KMS-11 (cell line): ENCODE results near the gene SGSH.

Experiments used
- H2AFZ ChIP-seq: fragments of 200-600 bp; sonication (generic); 2 replicates; pipeline ENCODE4 v1.6.1; 2016; ENCODE audit warnings: antibody characterized with exemption, mixed run types, low read depth
- H3K27ac ChIP-seq: fragments of 200-600 bp; sonication (generic); 2 replicates; pipeline ENCODE4 v1.6.1; 2016; ENCODE audit warnings: mild to moderate bottlenecking, mixed run types
- H3K27me3 ChIP-seq: fragments of 200-600 bp; sonication (generic); 2 replicates; pipeline ENCODE4 v1.6.1; 2017; ENCODE audit warnings: mild to moderate bottlenecking, low read depth, mixed run types, moderate library complexity; ENCODE audit not compliant: insufficient read depth
- H3K36me3 ChIP-seq: fragments of 200-600 bp; sonication (generic); 2 replicates; pipeline ENCODE4 v1.6.1; 2017; ENCODE audit warnings: mild to moderate bottlenecking, mixed run types; ENCODE audit not compliant: insufficient read depth
- H3K4me1 ChIP-seq: fragments of 200-600 bp; sonication (generic); 2 replicates; pipeline ENCODE4 v1.6.1; 2016; ENCODE audit warnings: mild to moderate bottlenecking, low read depth, mixed run types; ENCODE audit not compliant: poor library complexity, severe bottlenecking
- H3K4me2 ChIP-seq: fragments of 200-600 bp; sonication (generic); 2 replicates; pipeline ENCODE4 v1.7.0; 2016; ENCODE audit warnings: mild to moderate bottlenecking, mixed run types
- H3K4me3 ChIP-seq: fragments of 200-600 bp; sonication (generic); IDR thresholded peaks from 2 replicates; pipeline ENCODE4 v1.6.1; 2017; ENCODE audit warnings: low read depth, low read length, mixed read lengths; ENCODE audit not compliant: insufficient read depth
- H3K79me2 ChIP-seq: fragments of 200-600 bp; sonication (generic); 2 replicates; pipeline ENCODE4 v1.6.1; 2016; ENCODE audit warnings: low read depth, mixed run types; ENCODE audit not compliant: insufficient read depth
- H3K9ac ChIP-seq: fragments of 200-600 bp; sonication (generic); 2 replicates; pipeline ENCODE4 v1.6.1; 2016; ENCODE audit warnings: mild to moderate bottlenecking, mixed run types
- H4K20me1 ChIP-seq: fragments of 200-600 bp; sonication (generic); 2 replicates; pipeline ENCODE4 v1.6.1; 2016; ENCODE audit warnings: mild to moderate bottlenecking, mixed run types; ENCODE audit not compliant: insufficient read depth
- TF ChIP-seq, protein P1 (sequence below): fragments of 200-600 bp; sonication (generic); conservative IDR thresholded peaks from 2 replicates; pipeline ENCODE4 v1.6.1; 2017; ENCODE audit warnings: low read depth, mild to moderate bottlenecking, antibody characterized with exemption, low read length, moderate library complexity, mixed read lengths

Gene SGSH

DNA sequence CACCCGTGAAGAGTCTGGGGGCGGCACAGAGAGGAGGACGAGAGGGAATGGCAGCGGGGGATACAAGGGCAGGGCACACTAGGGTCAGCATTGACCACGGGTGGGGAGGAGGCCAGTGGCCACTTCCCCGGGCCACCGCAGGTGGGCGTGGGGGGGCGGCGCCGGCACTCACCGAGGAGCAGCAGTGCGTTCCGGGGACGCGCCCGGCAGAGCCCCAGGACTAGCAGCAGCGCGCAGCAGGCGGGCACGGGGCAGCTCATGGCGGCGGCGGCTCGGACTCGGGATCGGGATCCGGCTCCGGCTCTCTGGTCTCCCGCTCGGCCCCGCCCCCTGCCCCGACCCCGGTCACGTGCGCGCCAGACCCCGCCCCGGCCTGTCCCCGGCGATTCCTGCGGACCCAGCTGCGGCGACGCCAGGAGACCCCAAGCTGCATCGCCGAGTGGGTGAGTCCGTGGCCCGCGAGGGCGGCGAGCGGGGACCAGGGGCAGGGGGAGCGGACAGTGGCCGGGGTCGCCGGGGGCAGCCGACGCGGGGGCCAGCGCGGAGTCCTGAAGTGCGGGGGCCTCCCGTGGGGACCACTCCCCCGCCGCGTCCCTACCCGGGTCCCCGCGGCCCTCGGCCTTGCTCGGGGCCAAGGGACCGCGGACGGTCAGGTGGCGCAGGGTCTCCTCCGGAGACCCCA is at the start of gene SGSH, which contains the start of gene SLC26A11:
TSS of gene SGSH (minus strand) at position 280 of the 682 bp plus-strand sequence. CDS start at position 260, 20 bp downstream.
TSS of gene SLC26A11 (plus strand) at position 374 of the 682 bp plus-strand sequence. CDS start 1,134 bp downstream, outside the sequence.
- Histone ChIP-seq H2AFZ (peak within 1 kb of the TSS; percentile 39), H3K4me3 (no peak within 1 kb of the TSS)

DNA sequence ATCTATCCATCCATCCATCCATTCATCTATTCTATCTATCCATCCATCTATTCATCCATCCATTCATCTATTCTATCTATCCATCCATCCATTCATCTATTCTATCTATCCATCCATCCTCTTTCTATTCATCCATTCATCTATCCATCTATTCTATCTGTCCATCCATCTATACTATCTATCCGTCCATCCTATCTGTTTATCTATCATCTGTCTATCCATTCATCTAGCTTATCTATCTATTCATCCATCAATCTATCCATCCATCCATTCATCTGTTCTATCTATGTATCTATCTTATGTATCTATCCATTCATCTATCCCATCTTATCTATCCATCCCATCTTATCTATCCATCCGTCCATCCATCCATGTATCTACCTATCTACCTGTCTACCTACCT is 49.3 kb upstream of the SGSH start:
- peaks cover 1% of the 10 kb centered on the region for H3K4me1 ChIP-seq
- H3K36me3 ChIP-seq, result no peaks in the 10 kb centered on the region
- no peak overlapping the region for H3K27ac ChIP-seq
- no peak overlapping the region for H3K9ac ChIP-seq
- no peak overlapping the region for H2AFZ ChIP-seq
- H3K4me3 ChIP-seq, result no peak overlapping the region
- no peaks in the 10 kb centered on the region for H3K79me2 ChIP-seq
- no peak overlapping the region for H3K4me2 ChIP-seq
- TF ChIP-seq, protein P1, sequence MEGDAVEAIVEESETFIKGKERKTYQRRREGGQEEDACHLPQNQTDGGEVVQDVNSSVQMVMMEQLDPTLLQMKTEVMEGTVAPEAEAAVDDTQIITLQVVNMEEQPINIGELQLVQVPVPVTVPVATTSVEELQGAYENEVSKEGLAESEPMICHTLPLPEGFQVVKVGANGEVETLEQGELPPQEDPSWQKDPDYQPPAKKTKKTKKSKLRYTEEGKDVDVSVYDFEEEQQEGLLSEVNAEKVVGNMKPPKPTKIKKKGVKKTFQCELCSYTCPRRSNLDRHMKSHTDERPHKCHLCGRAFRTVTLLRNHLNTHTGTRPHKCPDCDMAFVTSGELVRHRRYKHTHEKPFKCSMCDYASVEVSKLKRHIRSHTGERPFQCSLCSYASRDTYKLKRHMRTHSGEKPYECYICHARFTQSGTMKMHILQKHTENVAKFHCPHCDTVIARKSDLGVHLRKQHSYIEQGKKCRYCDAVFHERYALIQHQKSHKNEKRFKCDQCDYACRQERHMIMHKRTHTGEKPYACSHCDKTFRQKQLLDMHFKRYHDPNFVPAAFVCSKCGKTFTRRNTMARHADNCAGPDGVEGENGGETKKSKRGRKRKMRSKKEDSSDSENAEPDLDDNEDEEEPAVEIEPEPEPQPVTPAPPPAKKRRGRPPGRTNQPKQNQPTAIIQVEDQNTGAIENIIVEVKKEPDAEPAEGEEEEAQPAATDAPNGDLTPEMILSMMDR, result no peak
- no peaks in the 10 kb centered on the region for H3K27me3 ChIP-seq
- H4K20me1 ChIP-seq, result no peaks in the 10 kb centered on the region

More for the DNA sequence above, at the start of gene SGSH, which contains the start of gene SLC26A11:
- Histone ChIP-seq H3K79me2 (peaks cover 13% of the 10 kb centered on the region; the same call in 1 of the 2 replicates), H4K20me1 (no peaks in the 10 kb centered on the region), H3K4me2 (peak within 1 kb of the TSS; percentile 65), H3K4me1 (peaks cover 14% of the 10 kb centered on the region), H3K36me3 (no peaks in the 10 kb centered on the region), H3K27me3 (no peaks in the 10 kb centered on the region), H3K27ac (peak within 1 kb of the TSS; percentile 81), H3K9ac (peak within 1 kb of the TSS; percentile 91)
- TF ChIP-seq, protein P1, result no peak

DNA sequence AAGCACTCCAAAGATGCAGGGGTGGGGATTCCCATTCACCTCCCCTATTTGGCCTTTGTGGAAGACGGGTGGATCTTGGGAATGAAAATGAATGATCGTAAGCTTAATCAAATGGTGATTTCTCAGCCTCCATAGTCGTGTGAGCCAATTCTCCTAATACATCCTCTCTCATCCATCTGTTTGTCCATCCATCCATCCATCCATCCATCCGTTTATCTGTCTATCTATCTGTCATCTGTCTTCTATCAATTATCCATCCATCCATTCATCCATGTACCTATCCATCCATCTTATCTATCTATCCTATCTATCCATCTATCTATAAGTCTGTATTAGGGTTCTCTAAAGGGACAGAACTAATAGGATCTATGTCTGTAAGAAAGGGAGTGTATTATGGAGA is 48.3 kb upstream of the SGSH start:
- Histone ChIP-seq H3K4me2 (no peak overlapping the region), H3K4me1 (peaks cover 11% of the 10 kb centered on the region), H3K4me3 (no peak overlapping the region), H3K27ac (no peak overlapping the region), H2AFZ (no peak overlapping the region), H3K79me2 (no peaks in the 10 kb centered on the region), H3K27me3 (no peaks in the 10 kb centered on the region), H3K36me3 (no peaks in the 10 kb centered on the region), H3K9ac (no peak overlapping the region), H4K20me1 (no peaks in the 10 kb centered on the region)
- TF ChIP-seq, protein P1, result no peak

DNA sequence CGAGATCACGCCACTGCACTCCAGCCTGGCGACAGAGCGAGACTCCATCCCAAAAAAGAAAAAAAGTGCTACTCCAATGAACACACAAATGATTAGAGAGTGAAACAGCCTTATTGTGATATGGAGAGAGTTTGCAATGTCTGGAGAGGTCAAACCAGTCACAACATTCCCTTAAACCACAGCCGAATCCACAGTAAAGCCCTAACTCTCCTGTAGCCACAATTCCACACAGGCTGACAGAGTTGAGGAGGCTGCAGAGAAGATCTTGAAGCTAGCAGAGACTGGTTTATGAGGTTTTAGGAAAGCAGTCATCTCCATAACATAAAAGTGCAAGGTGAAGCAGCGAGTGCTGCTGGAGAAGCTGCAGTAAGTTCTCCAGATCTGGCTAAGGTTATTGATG is 47.3 kb upstream of the SGSH start:
- Histone ChIP-seq H4K20me1 (no peaks in the 10 kb centered on the region), H3K9ac (no peak overlapping the region), H3K79me2 (no peaks in the 10 kb centered on the region), H3K27me3 (no peaks in the 10 kb centered on the region), H3K4me3 (no peak overlapping the region), H3K27ac (no peak overlapping the region), H2AFZ (no peak overlapping the region), H3K36me3 (no peaks in the 10 kb centered on the region), H3K4me1 (peaks cover 20% of the 10 kb centered on the region), H3K4me2 (no peak overlapping the region)
- TF ChIP-seq, protein P1, result no peak
